IPS-NIHi7 (cell line): ENCODE measurements around the gene BRD3OS.

ENCODE experiments used
- DNase-seq: peaks from one replicate; pipeline ENCODE4 v3.0.0; 2012; ENCODE audit warnings: mixed read lengths; ENCODE audit errors: extremely low spot score

The BRD3OS gene

DNA sequence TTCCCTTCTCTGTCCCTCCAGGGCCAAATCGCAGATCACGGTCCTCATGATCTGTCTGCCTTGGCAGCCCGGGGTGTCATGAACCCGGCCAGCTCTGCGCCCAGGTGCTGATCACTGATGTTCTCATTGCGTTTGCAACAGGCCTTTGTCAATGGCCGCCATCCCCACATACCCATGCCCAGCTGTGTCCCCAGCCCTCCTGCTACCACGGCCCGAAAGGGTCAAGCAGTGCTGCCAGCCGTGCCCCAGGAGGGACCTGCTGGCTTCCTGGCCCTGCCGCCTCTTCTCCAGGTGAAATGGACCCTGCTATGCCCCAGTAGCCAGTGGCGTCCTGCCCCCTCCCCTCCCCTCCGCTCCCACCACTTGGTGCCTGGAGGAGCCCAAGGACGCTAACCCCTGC is 20.4 kb upstream of the BRD3OS start:
- DNase-seq, result no peak

DNA sequence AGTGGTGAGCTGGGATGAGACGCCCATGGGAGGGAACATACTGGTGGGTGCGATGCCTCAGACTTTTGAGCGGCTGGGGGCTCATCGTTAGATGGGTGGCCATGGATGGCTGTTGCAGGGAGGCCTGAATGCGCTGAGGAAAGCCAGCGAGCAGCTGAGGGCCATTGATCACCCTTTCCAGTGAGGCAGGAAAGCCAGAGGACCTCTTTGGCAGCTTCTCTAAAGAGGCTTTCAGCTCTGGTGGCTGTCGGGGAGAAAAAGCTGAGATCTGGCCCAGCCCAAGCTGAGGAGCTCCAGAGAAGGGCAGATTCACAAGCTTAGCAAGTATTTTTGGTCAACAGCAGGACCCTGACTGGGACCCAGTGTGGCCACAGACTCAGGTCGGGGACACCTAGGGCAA is 19.9 kb upstream of the BRD3OS start:
- DNase-seq, result no peak

DNA sequence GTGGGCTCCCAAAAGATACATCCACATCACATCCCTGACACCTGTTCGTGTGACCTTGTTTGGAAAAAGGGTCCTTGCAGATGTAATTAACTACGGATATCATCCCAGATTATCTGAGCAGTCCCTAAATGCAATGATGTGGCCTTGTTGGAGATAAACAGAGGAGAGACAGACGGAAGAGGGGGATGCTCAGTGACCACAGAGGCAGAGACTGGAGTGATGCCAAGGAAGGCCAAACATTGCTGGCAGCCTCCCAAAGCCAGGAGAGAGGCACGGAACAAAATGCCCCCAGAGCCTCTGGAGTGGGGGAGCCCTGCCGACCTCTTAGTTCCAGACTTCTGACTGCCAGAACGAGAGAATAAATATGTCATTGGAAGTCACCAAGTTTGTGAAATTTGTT is 18.1 kb upstream of the BRD3OS start:
- no peak for DNase-seq

DNA sequence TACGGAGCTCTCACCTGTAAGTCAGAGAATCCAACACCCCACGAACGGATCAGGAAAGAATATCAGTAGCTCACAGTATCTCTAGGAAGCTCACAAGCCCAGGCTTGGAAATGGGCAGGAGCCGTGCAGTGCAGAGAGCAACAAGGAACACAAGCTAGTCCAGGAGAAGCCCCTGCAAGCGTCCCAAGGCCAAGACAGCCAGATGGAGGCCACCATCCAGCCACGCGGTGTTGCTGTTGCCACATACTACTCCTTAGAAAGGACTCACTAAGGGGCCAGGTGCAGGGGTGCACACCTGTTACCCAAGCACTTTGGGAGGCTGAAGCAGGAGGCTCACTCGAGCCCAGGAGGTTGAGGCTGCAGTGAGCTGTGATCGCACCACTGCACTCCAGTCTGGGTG is 17.7 kb upstream of the BRD3OS start:
- no peak for DNase-seq

DNA sequence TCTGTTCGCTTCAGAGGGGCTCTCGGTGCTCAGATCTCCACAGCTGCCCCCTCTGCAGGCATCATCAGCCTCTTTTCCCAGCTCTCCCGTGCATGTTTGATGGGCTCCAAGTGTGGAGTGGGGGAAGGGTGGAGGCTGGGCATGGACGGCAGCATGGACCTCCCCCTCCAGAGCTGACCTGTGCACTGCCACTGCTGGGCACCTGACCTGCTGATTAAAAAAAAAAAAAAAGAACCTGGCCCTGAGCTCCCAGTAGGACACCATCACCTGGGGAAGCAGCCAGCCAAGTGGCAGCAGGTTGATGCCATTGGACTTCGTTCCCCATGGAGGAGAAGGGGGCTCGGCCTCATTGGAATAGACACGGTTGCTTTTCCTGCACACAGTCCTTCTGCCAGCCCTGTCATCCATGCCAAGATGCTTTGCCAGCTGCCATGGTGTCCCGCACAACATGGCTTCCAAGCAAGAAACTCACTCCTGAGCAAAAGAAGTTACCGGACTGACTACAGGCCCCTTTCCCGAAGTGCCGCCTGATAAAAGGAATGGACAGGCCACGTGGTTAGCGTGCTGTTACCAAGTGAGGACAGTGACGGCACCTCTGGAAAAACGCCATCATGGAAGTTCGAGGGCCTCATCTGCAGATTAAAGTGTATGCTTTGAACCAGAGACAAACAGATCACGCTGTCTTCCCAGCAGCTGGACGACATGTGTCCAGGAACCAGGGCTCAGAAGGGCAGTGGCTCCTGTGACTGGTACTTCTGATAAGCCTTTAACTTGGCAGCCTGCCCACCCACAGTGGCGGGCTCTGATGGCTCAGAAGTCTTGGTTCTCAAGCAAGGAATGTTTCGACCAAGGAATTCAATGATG is 14.7 kb upstream of the BRD3OS start:
- DNase-seq, result no peak

DNA sequence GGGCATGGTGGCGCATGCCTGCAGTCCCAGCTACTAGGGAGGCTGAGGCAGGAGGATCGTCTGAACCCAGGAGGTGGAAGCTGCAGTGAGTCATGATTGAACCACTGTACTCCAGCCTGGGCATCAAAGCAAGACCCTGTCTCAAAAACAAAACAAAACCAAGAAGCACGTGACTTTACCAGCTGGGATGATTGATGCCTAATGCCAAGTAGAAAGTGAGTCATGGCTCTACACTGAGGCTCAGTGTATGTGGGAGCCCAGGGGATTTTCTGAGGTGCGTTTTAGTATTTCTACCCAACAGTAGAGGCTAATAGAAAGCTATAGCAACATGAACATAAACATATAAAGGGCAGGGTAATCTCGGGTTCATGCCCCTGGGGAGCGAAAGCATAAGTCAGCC is 13.9 kb upstream of the BRD3OS start:
- DNase-seq, result no peak

DNA sequence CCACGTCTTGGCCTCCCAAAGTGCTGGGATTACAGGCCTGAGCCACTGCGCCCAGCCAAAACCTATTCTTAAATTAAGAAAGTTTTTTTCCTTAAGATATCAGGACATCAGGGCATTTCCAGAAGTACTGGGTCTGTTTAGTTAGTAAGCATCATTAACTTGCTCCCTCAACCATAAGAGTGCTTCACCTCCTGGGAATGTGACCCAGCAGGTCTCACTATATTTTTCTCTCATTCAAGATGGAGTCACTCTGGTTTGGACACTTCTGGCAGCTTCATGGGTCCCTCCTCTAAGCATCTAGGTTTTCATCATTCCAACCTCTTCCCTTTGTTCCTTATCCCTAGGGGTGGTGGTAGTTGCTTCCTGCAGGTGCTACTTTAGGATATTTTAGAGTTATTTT is 10.3 kb upstream of the BRD3OS start:
- no peak for DNase-seq

DNA sequence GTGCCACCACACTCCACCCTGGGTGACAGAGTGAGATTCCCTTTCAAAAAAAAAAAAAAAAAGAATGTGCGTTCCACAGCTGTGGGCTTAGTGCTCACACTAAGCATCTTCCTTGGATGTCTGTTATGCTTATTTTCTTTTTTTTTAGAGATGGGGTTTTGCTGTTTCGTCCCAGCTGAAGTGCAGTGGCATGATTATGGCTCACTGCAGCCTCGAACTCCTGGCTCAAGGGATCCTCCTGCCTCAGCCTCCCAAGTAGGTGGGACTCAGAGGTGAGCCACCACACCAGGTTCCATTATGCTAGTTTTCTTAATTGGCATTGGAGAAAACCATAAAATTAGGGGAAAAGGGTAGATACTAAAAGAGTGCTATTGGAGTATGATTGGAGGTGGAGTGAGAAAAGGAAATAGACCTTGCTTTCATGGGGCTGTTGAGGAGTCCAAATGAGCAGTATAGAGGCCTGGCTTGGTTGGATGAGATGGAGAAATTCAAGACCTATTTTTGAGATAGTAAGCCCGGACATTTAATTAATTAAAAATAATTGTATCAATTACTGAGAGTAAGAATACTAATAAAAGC is 978 bp upstream of the BRD3OS start:
- no peak for DNase-seq

DNA sequence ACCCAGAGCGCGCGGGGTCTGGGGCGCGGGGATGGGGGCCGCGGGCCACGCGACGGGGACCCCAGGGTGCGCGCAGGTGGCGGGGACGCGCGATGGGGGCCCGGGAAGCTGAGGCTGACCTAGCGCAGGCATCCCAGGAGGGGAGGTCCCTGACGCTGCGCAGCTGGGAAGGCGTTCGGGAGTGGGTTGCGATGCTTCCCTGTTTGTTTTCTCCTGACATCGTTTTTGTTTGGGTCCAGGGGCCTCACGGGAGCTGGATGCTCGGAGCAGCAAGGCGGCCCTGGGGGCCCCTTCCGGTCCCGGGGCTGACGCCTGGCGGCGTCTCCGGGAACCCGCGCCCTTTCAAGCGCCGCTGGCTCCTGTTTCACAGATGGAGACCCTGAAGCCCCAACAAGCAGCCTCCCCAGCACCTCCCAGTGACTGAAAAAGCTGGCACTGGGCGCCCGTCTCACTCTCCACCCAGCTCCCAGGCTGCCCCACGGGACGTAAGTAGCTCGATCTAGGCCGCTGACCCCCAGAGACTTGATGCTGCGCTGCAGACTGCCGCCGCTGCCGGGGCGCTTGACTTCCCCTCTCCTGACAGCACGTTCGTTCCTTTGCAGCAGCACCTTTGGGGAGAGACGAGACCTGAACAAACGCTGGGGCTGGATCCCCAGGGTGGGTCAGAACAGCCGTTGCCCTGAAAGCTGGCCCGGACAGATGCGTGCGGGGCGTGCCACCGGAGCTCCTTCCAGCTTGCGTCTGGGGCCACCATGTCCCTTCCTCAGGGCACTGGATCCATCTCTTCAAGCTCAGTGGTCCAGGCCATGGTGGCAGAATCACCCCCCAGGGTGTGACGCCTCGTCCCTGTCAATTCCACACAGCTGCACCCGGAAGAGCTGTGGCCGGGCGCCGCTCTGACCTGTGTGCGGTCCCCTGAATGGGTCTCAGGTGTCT is 593 bp downstream of the BRD3OS start:
- DNase-seq, result peak; percentile 71

DNA sequence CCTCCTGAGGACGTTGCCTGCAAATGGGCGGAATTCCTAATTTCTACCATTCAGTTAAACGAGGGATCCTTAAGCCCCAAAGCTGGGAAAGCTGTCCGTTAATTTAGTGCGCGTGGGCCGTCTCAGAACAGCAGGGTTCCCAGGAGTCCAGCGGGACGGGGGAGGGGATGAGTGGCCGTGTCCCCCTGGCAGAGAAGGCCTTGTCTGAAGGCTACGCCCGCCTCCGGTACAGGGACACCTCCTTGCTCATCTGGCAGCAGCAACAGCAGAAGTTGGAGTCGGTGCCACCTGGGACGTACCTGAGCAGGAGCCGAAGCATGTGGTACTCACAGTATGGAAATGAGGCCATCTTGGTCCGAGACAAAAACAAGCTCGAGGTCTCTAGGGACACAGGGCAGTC is 1.3 kb downstream of the BRD3OS start:
- DNase-seq, result no peak

DNA sequence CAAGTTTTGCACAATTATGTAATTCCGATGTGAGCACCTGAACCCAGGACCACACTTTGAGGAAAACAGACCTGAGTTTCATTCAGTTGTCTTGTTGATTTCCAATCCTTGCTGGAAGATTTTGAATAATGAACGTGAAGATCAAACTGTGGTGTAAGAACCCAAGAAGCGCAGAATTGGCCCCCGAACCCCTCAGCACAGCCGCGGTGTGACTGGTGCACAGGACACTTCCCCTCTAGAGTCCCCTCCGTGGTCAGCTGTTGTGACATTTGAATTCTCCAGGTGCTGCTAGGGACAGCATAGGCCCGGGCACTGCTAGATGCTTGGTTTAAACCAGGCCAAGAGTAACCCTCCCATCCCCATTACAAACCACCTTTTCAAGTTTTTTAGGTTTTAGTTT is 1.7 kb downstream of the BRD3OS start:
- DNase-seq, result no peak

DNA sequence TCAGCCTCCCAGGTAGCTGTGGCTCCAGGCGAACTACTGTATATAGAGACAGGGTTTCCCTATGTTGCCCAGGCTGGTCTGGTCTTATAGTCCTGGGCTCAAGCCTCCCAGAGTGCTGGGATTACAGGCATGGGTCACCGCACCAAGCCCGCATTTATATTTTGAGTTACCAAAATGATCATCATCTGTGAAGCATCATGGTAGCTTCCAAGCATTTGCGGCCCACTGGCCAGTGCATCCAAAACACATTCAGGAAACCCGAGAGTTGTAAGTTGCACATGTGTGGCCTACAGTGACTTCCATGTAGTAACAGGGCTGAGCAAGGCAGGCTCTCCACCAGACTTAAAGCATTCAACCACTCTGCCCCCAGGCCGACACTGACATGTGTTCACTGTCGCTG is 2.3 kb downstream of the BRD3OS start:
- no peak for DNase-seq

DNA sequence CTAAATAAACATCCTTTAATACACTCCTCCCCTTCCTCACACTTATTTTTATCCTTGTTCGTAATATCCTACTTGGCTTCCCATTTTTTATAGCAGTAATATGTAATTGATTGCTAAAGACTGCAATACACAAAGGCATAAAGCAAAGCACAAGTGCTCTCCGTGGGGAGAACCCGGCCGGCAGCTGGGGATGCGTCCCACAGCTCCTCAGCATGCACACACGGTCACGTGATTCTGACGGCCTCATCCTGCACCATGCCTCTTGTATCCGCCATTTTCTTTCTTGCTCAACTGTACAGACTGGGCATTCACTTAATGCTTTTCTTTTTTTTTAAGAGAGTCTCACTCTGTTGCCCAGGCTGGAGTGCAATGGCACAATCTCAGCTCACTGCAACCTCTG is 2.8 kb downstream of the BRD3OS start:
- no peak for DNase-seq

DNA sequence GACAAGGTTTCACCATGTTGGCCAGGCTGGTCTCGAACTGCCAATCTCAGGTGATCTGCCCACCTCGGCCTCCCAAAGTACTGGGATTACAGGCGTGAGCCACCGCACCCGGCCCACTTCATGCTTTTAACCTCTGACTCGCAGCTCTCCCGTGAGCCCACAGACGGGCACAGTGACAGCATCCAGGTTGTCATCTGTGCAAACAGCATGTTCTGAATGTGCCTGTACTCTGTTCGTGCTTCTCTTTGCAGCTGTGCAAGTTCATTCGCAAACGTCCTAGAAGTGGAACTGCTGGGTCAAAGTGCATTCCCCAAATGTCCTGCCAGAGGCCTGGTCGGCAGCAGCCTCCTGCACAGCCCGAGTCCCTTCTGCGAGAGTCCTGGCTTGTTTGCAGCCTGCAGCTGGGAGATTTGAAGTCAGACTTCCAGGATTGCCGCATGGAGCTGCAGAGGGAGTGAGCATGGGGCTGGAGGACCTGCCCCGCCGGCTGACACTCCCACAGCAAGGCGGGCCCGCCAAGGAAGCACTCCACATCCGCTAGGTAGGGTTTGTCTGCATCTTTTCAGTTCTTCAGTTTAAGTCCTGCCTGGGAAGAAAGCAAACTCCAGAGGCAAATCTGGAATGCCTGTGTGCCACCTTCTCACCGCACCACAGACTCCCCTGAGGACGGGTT is 3.4 kb downstream of the BRD3OS start:
- no peak for DNase-seq

DNA sequence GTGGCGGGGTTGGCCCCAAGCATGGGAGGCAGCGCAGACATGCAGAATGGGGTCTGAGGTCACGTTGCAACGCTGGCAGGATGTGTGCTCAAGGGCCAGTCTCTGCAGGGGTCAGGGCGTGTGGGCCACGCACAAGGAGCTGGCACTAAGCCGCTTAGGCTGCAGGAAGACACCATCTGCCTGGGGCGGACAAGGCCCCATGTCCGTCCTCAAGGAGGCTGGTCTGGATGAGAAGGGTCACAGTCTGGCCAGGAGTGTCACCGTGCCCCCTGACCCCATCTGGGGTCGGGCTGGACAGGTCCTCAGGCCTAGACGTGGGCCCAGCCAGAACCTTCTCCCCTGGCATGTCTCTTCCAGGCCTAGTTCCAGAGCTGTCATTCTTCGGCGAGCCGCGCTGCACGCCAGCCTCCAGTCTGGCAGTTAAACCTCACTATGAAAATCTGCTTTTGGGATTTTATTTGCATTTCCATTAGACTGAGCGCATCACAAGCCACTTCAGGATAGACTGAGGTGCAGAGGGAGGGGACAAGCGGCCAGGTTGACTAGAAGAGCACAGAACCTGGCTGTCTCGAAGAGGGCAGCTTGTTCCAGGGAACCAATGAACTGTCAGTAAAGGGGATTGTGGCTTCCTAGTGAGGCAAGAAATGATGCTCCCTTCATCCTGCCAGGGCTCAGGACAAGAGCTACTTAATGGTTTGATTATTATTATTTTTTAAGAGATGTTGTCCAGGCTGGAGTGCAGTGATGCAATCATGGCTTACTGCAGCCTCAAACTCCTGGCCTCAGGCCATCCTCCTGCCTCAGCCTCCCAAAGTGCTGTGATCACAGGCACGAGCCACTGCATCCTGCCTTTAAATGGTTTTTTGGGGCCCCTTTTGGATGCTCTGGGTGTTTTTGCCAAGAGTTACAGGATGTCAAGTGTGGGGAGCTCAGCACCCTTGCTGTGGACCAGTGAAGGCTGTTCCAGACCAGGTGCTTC is 4.3 kb downstream of the BRD3OS start:
- no peak for DNase-seq

DNA sequence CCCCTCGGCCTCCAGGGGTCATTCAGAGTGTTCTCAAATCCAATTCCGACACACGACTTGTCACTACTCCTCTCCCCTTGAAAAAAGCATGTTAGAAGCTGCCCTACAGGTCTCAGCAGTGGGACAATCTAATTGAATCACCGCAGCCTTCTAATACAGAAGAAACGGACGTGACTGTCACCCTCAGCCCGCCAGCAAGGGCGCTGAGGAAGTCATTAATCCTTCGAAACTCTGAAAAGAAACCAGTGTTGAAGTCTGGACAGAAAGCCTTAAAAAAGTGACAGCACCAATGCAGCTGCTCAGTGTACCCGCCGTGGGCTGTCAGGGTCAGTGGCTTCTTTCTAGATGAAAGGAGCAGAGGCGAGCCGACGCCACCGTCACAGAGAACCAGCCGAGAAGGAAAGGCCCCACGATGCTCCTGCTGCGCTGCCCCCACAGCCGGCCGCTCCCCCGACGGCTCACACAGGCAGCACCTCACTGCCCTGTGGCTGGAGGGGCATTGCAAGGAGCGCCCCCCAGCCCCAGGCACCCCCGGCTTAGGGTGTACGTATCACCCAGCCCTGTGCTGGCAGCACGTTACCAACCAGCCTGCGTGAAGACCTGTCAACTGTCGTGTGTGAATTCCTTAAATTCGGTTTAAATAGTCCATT is 5.7 kb downstream of the BRD3OS start:
- no peak for DNase-seq

DNA sequence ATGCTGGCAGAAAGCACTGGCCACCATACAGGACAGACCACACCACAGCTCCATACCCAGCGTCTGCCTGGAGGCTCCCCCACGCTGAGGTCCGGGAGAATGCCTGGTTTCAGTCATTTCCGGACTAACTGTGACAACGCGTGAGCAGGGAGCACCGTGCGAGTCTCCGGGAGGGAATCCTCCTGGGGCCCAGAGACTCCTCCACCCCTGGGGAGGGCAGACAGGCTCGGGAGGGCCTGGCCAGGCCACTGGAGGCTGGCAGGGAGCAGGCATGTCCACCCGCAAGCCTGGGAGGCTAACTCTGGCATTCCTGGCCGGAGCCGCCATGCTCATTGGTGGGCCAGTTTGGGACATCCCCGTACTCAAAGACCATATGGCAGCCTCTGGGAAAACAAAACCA is 6.5 kb downstream of the BRD3OS start:
- DNase-seq, result no peak

DNA sequence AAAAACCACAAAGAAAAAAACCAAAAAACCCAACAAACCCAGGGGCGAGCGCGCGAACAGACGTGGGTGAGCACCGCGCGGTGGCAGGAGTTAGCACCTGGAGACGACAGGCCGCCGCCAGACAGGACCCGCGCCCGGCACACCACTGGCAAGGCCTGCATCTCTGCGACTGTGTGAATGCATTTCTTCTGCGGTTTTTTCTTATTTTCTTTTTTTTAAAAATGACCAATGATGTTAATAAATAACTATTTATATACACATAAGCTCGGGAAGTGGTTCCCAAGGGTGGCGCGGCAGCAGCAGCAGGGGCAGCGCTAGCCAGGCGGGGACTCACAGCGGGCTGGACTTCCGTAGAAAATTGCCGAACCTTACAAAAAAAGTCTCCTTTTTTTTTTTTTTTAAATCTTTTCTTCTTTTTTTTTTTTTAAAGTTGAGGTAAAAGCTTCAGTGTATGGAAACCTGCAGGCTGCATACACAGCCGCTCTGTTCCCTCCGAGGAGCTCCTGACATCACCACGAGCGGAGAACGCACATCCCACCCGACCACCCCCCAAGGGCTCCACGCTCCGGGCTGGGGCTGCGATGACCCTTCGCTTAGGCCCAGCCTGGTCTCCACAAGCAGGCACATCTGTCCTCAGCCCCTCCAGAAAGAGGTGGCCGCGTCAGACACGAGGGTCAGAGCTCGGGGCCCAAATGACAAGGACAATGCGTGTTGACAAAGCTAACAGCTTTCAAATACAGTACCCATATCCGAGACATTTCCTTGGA is 7.4 kb downstream of the BRD3OS start:
- DNase-seq, result no peak

DNA sequence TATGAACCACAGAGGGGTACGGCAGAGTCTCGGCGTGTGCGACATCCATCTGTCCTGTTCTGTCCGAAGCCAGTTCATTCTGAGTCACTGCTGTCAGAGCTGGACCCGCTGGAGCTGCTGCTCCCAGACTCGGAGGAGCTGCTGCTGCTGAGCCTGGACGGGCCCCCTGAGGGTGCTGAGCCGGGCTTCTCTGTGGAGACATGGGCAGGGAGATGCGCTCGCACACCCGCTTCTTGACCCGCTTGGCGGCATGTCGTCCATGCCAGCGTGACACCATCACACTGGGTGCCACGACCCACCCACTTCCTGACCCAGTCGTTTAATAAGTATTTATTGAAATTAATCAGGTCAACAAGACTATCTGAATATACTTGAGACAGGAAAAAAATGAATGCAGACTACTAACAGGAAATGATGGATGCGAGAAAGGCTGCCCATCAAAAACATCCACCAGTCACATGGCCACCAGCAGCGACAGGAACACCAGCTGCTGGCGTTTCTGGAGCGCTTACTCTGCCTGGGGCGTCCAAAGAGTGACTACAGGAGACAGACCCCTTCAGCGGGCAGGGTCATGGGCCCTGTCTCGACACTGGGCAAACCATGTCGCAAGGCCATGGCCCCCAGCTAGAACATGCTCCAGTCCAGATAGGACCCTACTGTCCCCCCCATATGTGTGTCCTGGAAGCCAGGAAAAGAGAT is 8.4 kb downstream of the BRD3OS start:
- DNase-seq, result no peak
